Activated T-helper 1 cell treated with anti-CD3 and anti-CD28 coated beads, Interleukin-12 subunit alpha, Interleukin-12 subunit beta, Interleukin-2, Interleukin-4 antibody, amounts not matched to agents 30 ng/mL and 10 ng/mL and 1 ng/mL, durations not matched to agents 14 hours and 24 hours and 36 hours (primary cell): ENCODE measurements around the gene SLC12A7. TPM values are rescaled to one million over a fixed set of nuclear protein-coding genes. Genes with fewer than 3 reads are reported as not detected.

Source experiments
- DNase-seq: peaks from one replicate; pipeline ENCODE4 v3.0.0; 2021; ENCODE audit warnings: low spot score
- H3K27ac Mint-ChIP-seq: one replicate; pipeline ENCODE4 v1.8.0; 2021; ENCODE audit warnings: mild to moderate bottlenecking, mixed read lengths
- H3K27me3 Mint-ChIP-seq: one replicate; pipeline ENCODE4 v1.8.0; 2022; ENCODE audit warnings: mild to moderate bottlenecking, moderate library complexity, mixed read lengths; ENCODE audit not compliant: insufficient read depth
- H3K36me3 Mint-ChIP-seq: one replicate; pipeline ENCODE4 v1.8.0; 2021; ENCODE audit warnings: low read depth, mixed read lengths
- H3K4me1 Mint-ChIP-seq: one replicate; pipeline ENCODE4 v1.8.0; 2021; ENCODE audit warnings: low read depth, mixed read lengths
- H3K4me3 Mint-ChIP-seq: one replicate; pipeline ENCODE4 v1.8.0; 2021; ENCODE audit warnings: mild to moderate bottlenecking, moderate library complexity, mixed read lengths
- H3K9me3 Mint-ChIP-seq: one replicate; pipeline ENCODE4 v1.8.0; 2021; ENCODE audit warnings: mixed read lengths
- intact Hi-C: fragments of 100-400 bp; cut with micrococcal nuclease; formaldehyde crosslinking; loops from one replicate; pipeline ENCODE4 v1.15.1; 2024
- total RNA-seq: library from RNA; stranded (reverse); gene quantifications from 2 replicates; pipeline ENCODE4 v1.2.3, GENCODE V29; 2022

SLC12A7 gene
- total RNA-seq, 1 donor from 2014 or later = 24.4 TPM

DNA sequence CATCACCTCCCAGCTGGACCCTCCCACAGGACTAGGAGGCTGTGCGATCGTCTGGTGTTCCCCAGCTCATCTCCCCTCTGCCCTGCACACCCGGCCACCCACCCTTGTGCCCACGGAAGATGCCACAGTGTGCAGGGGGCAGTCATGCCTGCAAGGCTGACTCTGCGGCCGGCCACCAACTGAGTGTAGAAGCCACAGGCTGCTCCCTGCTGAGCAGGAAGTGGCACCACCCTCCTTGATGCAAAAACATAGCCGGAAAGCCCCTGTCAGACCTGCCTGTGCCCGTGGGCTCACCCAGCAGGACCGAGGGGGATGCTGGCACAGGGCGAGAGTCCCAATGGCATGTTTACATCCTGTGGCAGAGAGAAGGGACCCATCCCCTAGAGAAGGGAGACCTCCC is 40.3 kb upstream of the SLC12A7 start:
- no peak overlapping the region for H3K4me3 Mint-ChIP-seq
- no peak for DNase-seq
- intact Hi-C loops = loop anchor here (1.0 kb wide), 1 partner anchor 47 kb away; no protein-coding TSS in a partner anchor
- no peaks in the 10 kb centered on the region for H3K9me3 Mint-ChIP-seq
- peaks cover 22% of the 10 kb centered on the region for H3K27me3 Mint-ChIP-seq
- H3K36me3 Mint-ChIP-seq = no peaks in the 10 kb centered on the region
- no peaks in the 10 kb centered on the region for H3K4me1 Mint-ChIP-seq
- H3K27ac Mint-ChIP-seq = no peak overlapping the region

DNA sequence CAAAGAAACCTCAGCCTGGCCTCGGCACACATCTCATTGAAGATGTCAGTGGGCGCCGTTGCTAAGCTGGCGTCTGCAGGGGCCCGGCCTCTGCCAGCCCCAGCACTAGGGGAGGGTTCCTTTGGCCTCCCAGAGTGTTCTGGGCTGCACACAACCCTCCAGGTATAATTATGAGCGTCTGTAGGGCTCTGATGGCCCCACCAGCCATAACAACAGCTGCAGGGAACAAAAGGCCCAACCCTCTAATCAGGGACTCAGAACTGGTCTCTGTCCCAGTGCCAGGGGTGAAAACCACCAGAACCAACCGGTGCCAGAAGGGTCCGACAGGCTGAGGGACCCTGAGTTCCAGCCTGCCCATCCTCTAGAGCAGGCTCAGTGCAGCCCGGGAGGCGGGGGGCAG is 39.5 kb upstream of the SLC12A7 start:
- H3K36me3 Mint-ChIP-seq = no peaks in the 10 kb centered on the region

DNA sequence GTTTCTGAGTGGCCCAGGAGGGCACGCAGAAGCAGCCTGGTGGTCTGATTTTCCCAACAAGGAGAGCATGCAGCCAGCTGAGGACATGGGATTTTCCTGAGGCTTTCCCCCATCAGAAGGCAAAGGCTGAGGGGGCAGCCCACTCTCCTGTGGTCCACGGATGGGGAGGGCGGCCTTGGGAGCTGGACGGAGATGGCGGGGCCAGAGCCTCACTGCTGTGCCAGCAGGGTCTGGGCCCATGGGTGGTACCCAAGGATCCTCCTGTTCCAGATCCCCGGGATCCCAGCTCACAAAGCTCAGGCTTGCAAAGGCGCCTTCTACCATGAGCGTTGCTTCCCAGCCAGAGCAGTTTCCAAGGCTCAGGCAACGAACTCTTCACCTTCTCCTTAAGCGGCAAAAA is 39.0 kb upstream of the SLC12A7 start:
- no peaks in the 10 kb centered on the region for H3K36me3 Mint-ChIP-seq
- H3K27me3 Mint-ChIP-seq = peaks cover 16% of the 10 kb centered on the region
- no peak overlapping the region for H3K27ac Mint-ChIP-seq
- no peaks in the 10 kb centered on the region for H3K9me3 Mint-ChIP-seq
- intact Hi-C loops = no loop called here
- no peak for DNase-seq
- H3K4me3 Mint-ChIP-seq = no peak overlapping the region
- no peaks in the 10 kb centered on the region for H3K4me1 Mint-ChIP-seq

More for the DNA sequence above, 39.5 kb upstream of the SLC12A7 start:
- DNase-seq = no peak
- Mint-ChIP-seq H3K27ac (no peak overlapping the region), H3K27me3 (peaks cover 16% of the 10 kb centered on the region), H3K4me1 (no peaks in the 10 kb centered on the region), H3K4me3 (no peak overlapping the region), H3K9me3 (no peaks in the 10 kb centered on the region)
- intact Hi-C loops = no loop called here

DNA sequence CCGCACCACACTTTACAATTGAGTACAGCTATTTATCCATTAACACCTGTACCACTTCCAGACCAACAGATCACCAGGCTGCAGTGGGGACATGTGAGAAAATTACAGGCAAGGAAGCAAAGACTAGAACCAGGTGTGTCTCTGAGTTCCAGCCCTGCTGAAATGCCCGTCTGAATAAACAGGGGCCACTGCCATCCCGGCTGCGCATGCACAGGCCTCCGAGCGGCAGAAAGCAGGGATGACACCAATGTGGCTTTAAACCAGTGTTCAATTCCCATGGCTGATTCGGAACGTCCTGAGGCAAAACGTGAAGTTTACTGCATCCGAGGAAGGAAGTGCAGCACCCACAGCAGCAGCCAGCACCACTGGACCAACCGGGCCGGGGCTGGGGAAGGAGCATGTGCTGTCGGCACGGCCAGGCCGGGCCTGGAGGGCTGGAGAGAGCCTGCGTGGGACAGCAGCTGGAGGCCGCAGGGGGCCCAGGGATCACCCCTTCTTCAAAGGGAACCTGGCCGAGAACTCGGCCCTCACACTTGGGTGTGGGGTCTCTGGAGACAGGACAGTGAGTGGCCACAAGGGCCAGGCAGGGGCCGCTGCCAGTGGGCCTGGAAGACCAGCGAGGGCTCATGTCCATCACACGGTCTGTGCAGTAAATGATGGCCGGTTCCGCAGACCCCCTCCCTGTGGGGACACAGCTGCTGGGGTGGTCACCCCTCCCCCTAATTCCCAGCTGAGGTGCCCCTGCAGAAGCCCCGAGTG is 33.0 kb upstream of the SLC12A7 start:
- H3K27me3 Mint-ChIP-seq = peaks cover 7% of the 10 kb centered on the region
- H3K4me3 Mint-ChIP-seq = no peak overlapping the region
- H3K36me3 Mint-ChIP-seq = no peaks in the 10 kb centered on the region
- intact Hi-C loops = no loop called here
- H3K9me3 Mint-ChIP-seq = no peaks in the 10 kb centered on the region
- H3K27ac Mint-ChIP-seq = no peak overlapping the region
- no peak for DNase-seq
- peaks cover 6% of the 10 kb centered on the region for H3K4me1 Mint-ChIP-seq

DNA sequence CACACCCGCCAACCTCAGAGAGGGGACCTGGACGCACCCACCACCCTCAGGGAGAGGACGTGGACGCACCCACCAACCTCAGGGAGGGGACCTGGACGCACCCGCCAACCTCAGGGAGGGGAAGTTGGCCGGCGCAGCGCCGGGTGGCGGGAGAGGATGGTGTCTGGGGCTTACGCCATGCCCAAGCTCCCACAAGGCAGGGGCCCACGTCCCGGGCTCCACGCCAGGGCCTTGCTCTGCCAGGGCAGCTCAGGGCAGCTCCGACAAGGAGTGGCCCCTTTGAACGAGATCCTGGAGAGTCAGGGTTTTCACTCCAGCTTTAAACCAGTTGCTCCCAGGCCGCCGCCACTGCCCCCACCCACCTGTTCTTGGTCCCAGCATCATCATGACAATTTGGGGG is 32.2 kb upstream of the SLC12A7 start:
- H3K27me3 Mint-ChIP-seq = peaks cover 7% of the 10 kb centered on the region
- DNase-seq = no peak
- H3K4me1 Mint-ChIP-seq = peaks cover 6% of the 10 kb centered on the region
- H3K36me3 Mint-ChIP-seq = no peaks in the 10 kb centered on the region
- intact Hi-C loops = no loop called here
- no peaks in the 10 kb centered on the region for H3K9me3 Mint-ChIP-seq
- no peak overlapping the region for H3K27ac Mint-ChIP-seq
- no peak overlapping the region for H3K4me3 Mint-ChIP-seq

DNA sequence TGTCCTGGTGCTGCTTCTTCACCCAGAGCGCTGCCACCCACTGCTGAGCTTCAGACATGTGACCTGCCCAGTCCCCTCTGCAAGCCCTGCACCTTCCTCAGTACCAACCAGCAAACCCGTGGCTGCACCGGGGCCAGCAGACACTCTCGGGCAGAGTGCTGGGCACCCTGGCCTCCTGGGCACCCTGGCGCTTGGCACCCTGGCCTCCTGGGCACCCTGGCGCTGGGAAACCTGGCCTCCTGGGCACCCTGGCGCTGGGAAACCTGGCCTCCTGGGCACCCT is 31.7 kb upstream of the SLC12A7 start:
- Mint-ChIP-seq H3K27ac (no peak overlapping the region), H3K4me1 (peaks cover 6% of the 10 kb centered on the region), H3K9me3 (no peaks in the 10 kb centered on the region), H3K36me3 (no peaks in the 10 kb centered on the region), H3K27me3 (peaks cover 7% of the 10 kb centered on the region), H3K4me3 (no peak overlapping the region)
- no peak for DNase-seq
- intact Hi-C loops = no loop called here

DNA sequence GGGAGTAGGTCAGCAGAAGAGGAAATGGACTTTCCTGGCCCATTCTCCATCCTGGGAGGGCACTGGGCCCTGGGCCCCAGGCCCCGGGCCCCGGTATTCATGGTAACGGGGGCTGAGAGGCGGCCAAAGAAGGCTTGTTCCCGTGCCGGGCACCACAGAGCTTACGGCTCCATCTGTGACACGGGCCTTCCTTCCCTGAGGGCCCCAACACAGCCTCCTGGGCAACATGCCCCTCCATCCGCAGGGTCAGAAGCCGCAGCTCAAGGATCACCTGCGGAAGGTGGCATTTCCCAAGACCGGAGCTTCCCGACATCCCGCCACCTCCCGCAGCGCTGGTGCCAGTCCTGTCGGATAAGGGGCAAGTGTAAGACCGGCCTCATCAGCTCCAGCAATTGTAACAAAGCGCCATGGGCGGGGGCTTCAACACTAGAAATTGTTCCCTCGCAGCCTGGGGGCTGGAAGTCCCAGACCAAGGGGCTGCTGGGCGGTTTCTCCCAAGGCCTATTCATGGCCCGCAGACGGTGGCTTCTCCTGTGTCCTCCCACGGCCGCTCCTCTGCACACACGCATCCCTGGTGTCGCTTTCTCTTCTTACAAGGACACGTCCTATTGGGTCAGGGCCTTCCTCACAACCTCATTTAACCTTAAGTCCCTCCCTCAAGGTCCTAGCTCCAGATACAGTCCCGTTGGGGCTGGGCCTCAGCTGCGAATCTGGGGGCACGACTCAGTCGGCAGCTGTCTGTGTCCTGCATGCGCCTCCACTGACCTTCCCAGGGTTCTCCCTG is 31.2 kb upstream of the SLC12A7 start:
- Mint-ChIP-seq H3K9me3 (no peaks in the 10 kb centered on the region), H3K27me3 (peaks cover 7% of the 10 kb centered on the region), H3K27ac (no peak overlapping the region), H3K4me3 (no peak overlapping the region), H3K4me1 (peaks cover 6% of the 10 kb centered on the region), H3K36me3 (no peaks in the 10 kb centered on the region)
- intact Hi-C loops = no loop called here
- no peak for DNase-seq

DNA sequence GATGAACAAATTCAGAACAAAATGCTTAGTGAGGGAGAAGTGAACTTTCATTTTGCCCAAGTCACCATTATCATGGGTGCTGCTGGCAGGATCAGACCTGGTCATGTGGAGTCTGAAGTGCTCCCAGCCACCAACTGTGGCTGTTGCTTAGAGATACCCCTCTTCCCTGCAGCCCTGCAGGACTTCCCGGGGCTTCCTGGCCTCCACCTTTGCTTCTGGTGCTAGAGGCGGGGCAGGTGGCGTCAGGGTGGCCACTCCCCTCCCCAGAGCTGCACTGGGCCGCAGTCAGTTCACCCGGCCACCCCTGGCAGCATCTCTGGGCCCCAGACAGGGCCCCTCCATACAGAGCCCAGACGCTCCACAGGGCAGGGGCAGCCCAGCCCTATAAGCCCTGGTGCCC is 30.0 kb upstream of the SLC12A7 start:
- no peak overlapping the region for H3K27ac Mint-ChIP-seq
- intact Hi-C loops = no loop called here
- no peak overlapping the region for H3K4me3 Mint-ChIP-seq
- H3K4me1 Mint-ChIP-seq = peaks cover 6% of the 10 kb centered on the region
- H3K27me3 Mint-ChIP-seq = peaks cover 7% of the 10 kb centered on the region
- no peaks in the 10 kb centered on the region for H3K36me3 Mint-ChIP-seq
- no peaks in the 10 kb centered on the region for H3K9me3 Mint-ChIP-seq
- DNase-seq = no peak

DNA sequence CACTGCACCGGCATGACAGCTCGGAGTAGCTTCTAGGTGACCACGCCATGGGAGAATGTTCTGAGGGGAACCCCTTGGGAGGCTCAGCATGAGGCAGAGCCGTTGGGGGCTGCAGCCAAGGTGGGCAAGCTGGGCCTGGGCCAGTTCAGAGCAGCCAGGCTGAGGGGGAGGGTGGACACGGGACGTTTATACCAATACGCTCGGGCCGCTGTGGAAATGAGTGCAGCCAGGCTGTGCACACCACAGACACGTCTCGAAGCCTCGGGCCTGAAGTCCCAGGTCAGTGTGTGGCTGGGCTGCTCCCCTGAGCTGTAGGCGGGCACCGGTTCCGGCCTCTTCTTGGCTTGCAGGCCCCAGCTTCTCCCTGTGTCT is 28.9 kb upstream of the SLC12A7 start:
- H3K27me3 Mint-ChIP-seq = peaks cover 7% of the 10 kb centered on the region
- peaks cover 6% of the 10 kb centered on the region for H3K4me1 Mint-ChIP-seq
- H3K27ac Mint-ChIP-seq = no peak overlapping the region
- intact Hi-C loops = loop anchor here (1.0 kb wide), 2 partner anchors 36 to 218 kb away; no protein-coding TSS in a partner anchor
- H3K9me3 Mint-ChIP-seq = no peaks in the 10 kb centered on the region
- no peak overlapping the region for H3K4me3 Mint-ChIP-seq
- no peaks in the 10 kb centered on the region for H3K36me3 Mint-ChIP-seq
- no peak for DNase-seq

DNA sequence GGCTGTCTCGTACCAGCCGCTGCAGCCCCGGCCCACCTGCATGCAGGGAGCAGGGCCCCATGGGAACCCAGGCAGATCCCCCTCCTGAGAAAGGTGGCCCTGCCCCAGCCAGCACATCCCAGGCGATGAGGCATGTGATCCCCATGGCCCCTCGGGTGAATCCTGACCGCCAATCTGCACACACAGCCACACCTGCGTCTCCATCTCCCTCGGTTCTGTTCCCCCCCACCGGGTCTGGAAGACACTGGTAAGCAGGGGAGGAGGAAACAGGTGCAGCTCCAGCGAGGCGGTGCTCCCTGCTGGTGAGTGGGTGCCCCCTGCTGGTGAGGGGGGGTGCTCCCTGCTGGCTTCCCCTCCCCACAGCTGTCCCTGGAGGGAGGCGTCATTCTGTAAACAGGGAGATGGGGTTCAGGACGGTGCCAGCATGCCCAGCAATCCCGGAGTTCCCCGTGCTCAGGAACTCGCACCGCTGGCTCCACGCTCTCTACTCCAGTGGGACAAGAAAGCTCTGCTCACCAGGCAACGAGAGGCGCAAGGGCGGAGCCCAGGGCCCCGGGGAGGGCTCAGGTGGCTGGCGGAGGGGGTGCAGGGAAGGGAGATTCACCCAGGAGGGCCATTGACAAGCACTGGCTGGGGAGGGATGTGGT is 28.4 kb upstream of the SLC12A7 start:
- H3K27me3 Mint-ChIP-seq = peaks cover 7% of the 10 kb centered on the region
- peak overlapping the region; percentile 53 for H3K27ac Mint-ChIP-seq

DNA sequence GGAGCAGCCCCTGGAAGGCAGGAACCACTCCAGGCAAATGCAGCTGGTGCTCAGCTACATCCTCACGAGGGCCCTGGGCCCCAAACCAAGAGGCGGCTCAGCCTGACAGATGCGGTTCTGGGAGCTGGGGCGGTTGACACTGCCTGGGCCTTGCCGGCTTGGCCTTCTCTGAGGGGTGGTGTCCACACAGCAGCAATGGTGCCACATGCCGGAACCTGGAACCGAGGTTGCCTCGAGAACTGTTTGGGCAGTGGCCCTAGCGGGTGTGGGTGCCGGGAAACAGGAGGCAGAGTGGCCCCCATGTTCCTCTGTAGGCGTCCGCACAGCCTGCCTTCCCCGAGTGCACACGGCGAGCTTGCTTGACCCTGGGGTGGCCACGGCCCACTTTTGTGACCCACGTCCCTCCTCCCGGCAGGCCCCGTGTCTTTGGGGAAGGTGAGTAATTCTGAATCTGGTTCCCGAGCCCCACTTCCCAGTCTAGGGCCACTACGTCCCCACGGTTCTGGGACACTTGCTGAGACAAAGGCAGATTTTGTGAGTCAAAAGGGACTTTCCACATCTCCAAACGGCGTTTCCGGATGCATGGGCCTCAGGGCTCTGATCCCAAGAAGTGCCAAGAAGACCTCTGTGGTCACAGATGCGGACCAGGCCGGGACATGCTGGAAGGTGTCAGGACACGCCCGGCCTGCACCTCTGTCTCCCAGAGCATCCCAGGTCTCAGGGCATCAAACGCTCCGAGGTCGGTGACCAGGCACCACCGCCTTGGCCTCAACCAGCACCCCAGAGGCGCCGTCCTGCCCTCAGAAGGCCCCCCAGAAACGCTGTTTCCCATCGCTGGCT is 27.7 kb upstream of the SLC12A7 start:
- peaks cover 7% of the 10 kb centered on the region for H3K27me3 Mint-ChIP-seq
- H3K9me3 Mint-ChIP-seq = no peaks in the 10 kb centered on the region
- intact Hi-C loops = loop anchor here (1.0 kb wide), 2 partner anchors 34 to 216 kb away; no protein-coding TSS in a partner anchor
- no peak for DNase-seq
- no peak overlapping the region for H3K27ac Mint-ChIP-seq
- no peaks in the 10 kb centered on the region for H3K36me3 Mint-ChIP-seq
- peaks cover 6% of the 10 kb centered on the region for H3K4me1 Mint-ChIP-seq
- H3K4me3 Mint-ChIP-seq = no peak overlapping the region

More for the DNA sequence above, 28.4 kb upstream of the SLC12A7 start:
- no peaks in the 10 kb centered on the region for H3K36me3 Mint-ChIP-seq
- H3K4me1 Mint-ChIP-seq = peaks cover 6% of the 10 kb centered on the region
- intact Hi-C loops = loop anchor here (1.0 kb wide), 2 partner anchors 35 to 217 kb away; no protein-coding TSS in a partner anchor
- H3K4me3 Mint-ChIP-seq = no peak overlapping the region
- no peaks in the 10 kb centered on the region for H3K9me3 Mint-ChIP-seq
- DNase-seq = peak; percentile 71

DNA sequence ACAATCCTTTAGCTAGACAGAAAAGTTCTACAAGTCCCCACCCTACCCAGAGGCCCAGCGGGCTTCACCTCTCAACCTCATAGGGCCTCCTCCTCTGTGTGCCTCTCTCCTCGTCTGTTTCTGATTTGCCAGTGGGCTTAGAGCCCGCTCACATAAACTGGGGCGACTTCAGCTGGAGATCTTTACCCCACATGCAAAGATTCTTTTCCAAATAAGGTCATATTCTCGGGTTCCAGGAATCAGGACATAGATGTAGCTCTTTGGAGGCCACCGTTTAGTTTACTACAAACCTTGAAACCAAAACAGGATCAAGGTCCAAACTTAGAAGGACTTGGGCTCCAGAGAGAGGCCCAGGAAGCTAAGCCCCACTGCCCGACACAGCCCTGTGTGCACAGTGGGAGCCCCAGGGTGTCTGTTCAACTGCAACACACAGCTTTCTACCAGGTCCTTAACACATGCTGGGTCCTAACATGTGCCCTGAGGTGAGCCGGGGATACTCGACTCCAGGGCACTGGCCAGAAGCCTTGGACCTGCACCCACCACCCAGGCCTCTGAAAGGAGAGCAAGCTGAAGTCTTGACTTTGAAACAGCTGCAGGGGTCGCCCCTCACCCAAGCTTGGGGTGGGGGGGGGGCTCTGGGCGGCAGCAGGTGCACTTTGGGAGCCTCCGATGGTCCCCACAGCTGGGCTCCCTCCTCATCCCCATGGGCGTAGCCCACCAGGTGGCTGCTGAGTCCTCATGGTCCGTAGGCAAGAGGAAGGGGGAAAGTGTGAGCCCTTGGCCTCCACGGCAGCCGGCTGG is 26.8 kb upstream of the SLC12A7 start:
- Mint-ChIP-seq H3K36me3 (no peaks in the 10 kb centered on the region), H3K4me1 (peaks cover 6% of the 10 kb centered on the region), H3K9me3 (no peaks in the 10 kb centered on the region), H3K4me3 (no peak overlapping the region), H3K27me3 (peaks cover 10% of the 10 kb centered on the region), H3K27ac (no peak overlapping the region)
- no peak for DNase-seq
- intact Hi-C loops = no loop called here
